Liver (tissue), 3 donors: Measurements from ENCODE around the gene MYH13.

ENCODE experiments used
- CTCF ChIP-seq: fragments of 150-350 bp; IDR thresholded peaks from 2 replicates; pipeline ENCODE4 v1.5.1; 2017; ENCODE audit warnings: improper control_type of control experiment, low read depth, low read length; ENCODE audit not compliant: missing input control
- GABPA ChIP-seq, 2 donors: IDR thresholded peaks in 1 of 2; conservative IDR thresholded peaks in 1 of 2; 2 replicates each; pipeline ENCODE4 v1.6.1; 2016; ENCODE audit warnings: antibody characterized with exemption in 2 of 2, mild to moderate bottlenecking in 1 of 2, moderate library complexity in 1 of 2
- JUND ChIP-seq, 2 donors: IDR thresholded peaks; 2 replicates each; pipeline ENCODE4 v1.6.1; 2016; ENCODE audit warnings: antibody characterized with exemption in 2 of 2
- MAX ChIP-seq: IDR thresholded peaks from 2 replicates; pipeline ENCODE4 v1.6.1; 2016; ENCODE audit warnings: antibody characterized with exemption
- NR2F2 ChIP-seq: IDR thresholded peaks from 2 replicates; pipeline ENCODE4 v1.6.1; 2016; ENCODE audit warnings: antibody characterized with exemption
- RAD21 ChIP-seq, 2 donors: IDR thresholded peaks; 2 replicates each; pipeline ENCODE4 v1.6.1; 2016; ENCODE audit warnings: antibody characterized with exemption in 2 of 2, mild to moderate bottlenecking in 2 of 2
- REST ChIP-seq: IDR thresholded peaks from 2 replicates; pipeline ENCODE4 v1.6.1; 2016; ENCODE audit warnings: antibody characterized with exemption, mild to moderate bottlenecking
- SP1 ChIP-seq: IDR thresholded peaks from 2 replicates; pipeline ENCODE4 v1.6.1; 2018; ENCODE audit warnings: antibody characterized with exemption, mild to moderate bottlenecking
- TAF1 ChIP-seq: conservative IDR thresholded peaks from 2 replicates; pipeline ENCODE4 v1.6.1; 2016; ENCODE audit warnings: antibody characterized with exemption, mild to moderate bottlenecking
- YY1 ChIP-seq: IDR thresholded peaks from 2 replicates; pipeline ENCODE4 v1.6.1; 2016; ENCODE audit warnings: antibody characterized with exemption, mild to moderate bottlenecking
- donor health status: healthy.
- donor health status: healthy.

- TF ChIP-seq CTCF = no peak
- no peak for TF ChIP-seq SP1
- TF ChIP-seq YY1 = no peak
- no peak for TF ChIP-seq JUND (IDR thresholded peaks at IDR 0.05)
- no peak for TF ChIP-seq RAD21 (IDR thresholded peaks at IDR 0.05)
- TF ChIP-seq REST = no peak
- no peak for TF ChIP-seq TAF1
- TF ChIP-seq MAX = no peak
- TF ChIP-seq NR2F2 = no peak
- TF ChIP-seq GABPA (IDR thresholded peaks at IDR 0.05 in 1 of 2, conservative IDR thresholded peaks at IDR 0.05 in 1 of 2) = no peak
Measured at GRCh38 chr17:10262451-10262850, 110.4 kb downstream of the MYH13 start.
